GM19035 (cell line): ENCODE measurements around the gene MBLAC1.
"Not testable (repeated sequence)": the region's sequence is repeated elsewhere in the genome, so short reads cannot be mapped to it uniquely, and the experiment has no call there.

Source experiments
- ATAC-seq: cut with Tn5 transposase; IDR thresholded peaks from one replicate; pipeline ENCODE4 v1.9.1; 2021; ENCODE audit not compliant: unreplicated experiment

MBLAC1 gene

DNA sequence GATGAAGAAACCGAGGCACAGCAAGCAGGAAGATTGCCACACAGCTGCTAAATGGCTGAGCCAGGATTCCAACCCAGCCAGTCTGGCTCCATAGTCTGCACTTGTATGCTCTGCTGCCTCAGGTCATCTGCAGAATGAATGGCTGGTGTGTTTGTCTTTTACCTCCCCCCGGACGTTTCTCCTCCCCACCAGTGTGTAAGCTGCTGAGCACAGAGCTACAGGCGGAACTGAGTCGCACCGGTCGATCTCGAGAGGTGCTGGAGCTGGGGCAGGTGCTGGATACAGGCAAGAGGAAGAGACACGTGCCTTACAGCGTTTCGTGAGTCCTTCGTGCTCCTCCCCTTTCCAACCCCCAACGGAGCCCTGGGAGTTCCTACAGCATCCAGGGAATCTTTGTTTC is 4.7 kb upstream of the MBLAC1 start:
- no peak for ATAC-seq

GRCh38 chr7:100122568-100122967 is 4.2 kb upstream of the MBLAC1 start:
- ATAC-seq, result no peak

GRCh38 chr7:100124301-100125230 is 2.2 kb upstream of the MBLAC1 start:
- no peak for ATAC-seq

- peak; percentile 33 for ATAC-seq
These were observed 382 bp upstream of the MBLAC1 start for GRCh38 chr7:100126239-100126930.

- no peak for ATAC-seq
These were observed 1.3 kb downstream of the MBLAC1 start for GRCh38 chr7:100127866-100128636.

DNA sequence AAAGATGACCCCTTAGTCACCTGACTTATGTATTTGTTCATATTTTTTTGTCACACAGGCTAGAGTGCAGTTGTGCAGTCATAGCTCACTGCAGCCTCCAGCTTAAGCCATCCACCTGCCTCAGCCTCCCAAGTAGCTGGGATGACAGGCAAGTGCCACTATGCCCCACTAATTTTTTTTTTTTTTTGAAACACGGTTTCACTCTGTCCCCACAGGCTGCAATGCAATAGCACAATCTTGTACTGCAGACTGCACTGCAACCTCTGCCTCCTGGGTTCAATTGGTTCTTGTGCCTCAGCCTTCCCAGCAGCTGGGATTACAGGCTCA is 1.8 kb downstream of the MBLAC1 start:
- no peak for ATAC-seq

DNA sequence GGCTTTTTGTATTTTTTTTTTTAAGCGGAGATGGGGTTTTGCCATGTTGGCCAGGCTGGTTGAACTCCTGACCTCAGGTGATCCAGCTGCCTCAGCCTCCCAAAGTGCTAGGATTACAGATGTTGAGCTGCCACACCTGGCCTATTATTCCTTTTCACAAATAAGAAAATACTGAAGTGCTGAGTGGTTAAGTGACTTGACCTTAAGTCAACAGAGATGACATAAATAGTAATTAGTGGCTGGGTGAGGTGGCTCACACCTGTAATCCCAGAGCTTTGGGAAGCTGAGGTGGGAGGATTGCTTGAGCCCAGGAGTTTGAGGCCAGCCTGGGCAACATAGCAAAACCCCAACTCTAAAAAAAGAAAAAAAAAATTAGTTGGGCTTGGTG is 3.4 kb downstream of the MBLAC1 start:
- not testable (repeated sequence) for ATAC-seq

GRCh38 chr7:100130608-100131453 is 4.1 kb downstream of the MBLAC1 start:
- no peak for ATAC-seq

DNA sequence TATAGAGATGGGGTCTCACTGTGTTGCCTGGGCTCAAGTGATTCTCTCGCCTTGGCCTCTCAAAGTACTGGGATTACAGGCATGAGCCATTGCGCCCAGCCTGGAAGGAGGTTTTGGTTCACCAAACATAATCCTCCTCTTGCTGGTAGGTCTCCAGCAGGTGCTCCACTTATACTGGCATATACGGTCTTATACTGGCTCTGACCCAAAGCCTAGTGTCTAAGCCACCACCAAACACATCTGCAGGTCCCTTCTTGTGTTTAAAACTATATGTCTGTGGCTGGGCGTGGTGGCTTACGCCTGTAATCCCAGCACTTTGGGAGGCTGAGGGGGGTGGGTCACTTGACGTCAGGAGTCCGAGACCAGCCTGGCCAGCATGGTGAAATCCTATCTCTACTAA is 5.4 kb downstream of the MBLAC1 start:
- no peak for ATAC-seq

DNA sequence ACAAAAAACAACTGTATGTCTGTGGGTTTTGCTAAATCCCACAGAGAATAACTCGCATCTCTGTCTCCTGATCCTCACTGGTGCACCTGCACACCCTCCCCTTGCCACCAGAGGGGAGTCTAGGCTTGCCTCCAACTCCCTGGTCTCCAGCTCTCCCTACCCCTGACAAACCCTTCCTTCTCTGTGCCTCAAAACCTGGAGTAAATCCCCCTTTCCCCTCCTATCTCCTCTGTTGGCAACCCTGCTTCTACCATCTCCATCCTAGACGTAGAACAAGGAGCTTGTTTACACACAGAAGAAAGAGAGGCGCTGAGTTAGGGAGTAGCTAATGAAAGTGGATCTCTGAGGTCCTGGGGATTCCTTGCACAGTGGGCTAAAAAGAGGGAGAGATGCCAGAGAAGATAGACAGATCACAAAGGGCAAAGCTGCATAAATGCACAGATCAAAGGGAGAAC is 6.0 kb downstream of the MBLAC1 start:
- peak; percentile 72 for ATAC-seq

- no peak for ATAC-seq
These were observed 11.3 kb downstream of the MBLAC1 start for GRCh38 chr7:100137851-100138760.

- no peak for ATAC-seq
These were observed 14.8 kb downstream of the MBLAC1 start for GRCh38 chr7:100141555-100141949.

- ATAC-seq, result no peak
These were observed 15.7 kb downstream of the MBLAC1 start for GRCh38 chr7:100142461-100142860.

DNA sequence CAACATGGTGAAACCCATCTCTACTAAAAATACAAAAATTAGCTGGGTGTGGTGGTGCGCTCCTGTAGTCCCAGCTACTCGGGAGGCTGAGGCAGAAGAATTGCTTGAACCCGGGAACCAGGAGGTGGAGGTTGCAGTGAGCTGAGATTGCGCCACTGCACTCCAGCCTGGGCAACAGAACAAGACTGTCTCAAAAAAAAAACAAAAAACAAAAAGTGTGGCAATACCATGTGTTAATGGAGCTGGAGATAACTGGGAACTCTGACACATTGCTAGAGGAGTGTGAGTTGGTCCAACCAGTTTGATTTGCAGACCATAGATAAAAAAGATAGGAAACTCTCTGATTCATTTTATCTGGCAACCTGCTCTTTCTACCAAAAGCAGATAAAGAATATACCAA is 19.6 kb downstream of the MBLAC1 start:
- ATAC-seq, result not testable (repeated sequence)

- no peak for ATAC-seq
These were observed 20.5 kb downstream of the MBLAC1 start for GRCh38 chr7:100147278-100147677.

DNA sequence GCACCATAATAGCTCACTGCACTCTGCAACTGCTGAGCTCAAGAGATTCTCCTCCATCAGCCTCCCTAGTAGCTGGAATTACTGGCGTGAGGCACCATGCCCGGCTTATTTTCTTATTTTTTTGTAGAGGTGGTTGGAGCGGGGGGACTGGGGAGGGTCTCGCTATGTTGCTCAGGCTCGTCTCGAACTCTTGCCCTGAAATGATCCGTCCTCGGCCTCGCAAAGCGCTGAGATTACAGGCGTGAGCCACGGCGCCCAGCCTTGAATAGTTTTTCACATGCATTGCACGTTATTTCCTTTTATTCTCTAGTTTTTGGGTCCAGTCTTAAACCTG is 21.4 kb downstream of the MBLAC1 start:
- peak; percentile 3 for ATAC-seq

- ATAC-seq, result peak; percentile 99
These were observed 22.0 kb downstream of the MBLAC1 start, which contains the start of gene LAMTOR4 for GRCh38 chr7:100148559-100149328. TSS of gene LAMTOR4 (plus strand) at chr7:100148918. CDS start at chr7:100148973, 55 bp downstream.

- no peak for ATAC-seq
These were observed 25.6 kb downstream of the MBLAC1 start for GRCh38 chr7:100152404-100152803.
